Choroid plexus epithelial cell (primary cell): Measurements from ENCODE around the gene NACAD.
"Not testable (repeated sequence)": the region's sequence is repeated elsewhere in the genome, so short reads cannot be mapped to it uniquely, and the experiment has no call there.

Experiments
- DNase-seq: peaks from one replicate; pipeline ENCODE4 v3.0.0-alpha.2; 2010; ENCODE audit warnings: low read depth
- H3K4me3 ChIP-seq: 2 replicates; pipeline ENCODE4 v1.5.1; 2011; ENCODE audit warnings: low read depth, mild to moderate bottlenecking, control low read depth, low read length, moderate library complexity
- TF ChIP-seq, protein P1 (sequence below): conservative IDR thresholded peaks from 2 replicates; pipeline ENCODE4 v1.5.1; 2011; ENCODE audit warnings: low read depth, mild to moderate bottlenecking, control low read depth, inconsistent platforms, low read length, moderate library complexity

The NACAD gene

GRCh38 chr7:45036317-45036716 is 52.5 kb downstream of the NACAD start:
- no peak overlapping the region for H3K4me3 ChIP-seq
- TF ChIP-seq, protein P1, sequence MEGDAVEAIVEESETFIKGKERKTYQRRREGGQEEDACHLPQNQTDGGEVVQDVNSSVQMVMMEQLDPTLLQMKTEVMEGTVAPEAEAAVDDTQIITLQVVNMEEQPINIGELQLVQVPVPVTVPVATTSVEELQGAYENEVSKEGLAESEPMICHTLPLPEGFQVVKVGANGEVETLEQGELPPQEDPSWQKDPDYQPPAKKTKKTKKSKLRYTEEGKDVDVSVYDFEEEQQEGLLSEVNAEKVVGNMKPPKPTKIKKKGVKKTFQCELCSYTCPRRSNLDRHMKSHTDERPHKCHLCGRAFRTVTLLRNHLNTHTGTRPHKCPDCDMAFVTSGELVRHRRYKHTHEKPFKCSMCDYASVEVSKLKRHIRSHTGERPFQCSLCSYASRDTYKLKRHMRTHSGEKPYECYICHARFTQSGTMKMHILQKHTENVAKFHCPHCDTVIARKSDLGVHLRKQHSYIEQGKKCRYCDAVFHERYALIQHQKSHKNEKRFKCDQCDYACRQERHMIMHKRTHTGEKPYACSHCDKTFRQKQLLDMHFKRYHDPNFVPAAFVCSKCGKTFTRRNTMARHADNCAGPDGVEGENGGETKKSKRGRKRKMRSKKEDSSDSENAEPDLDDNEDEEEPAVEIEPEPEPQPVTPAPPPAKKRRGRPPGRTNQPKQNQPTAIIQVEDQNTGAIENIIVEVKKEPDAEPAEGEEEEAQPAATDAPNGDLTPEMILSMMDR, result no peak
- DNase-seq, result no peak

GRCh38 chr7:45035893-45036292 is 52.9 kb downstream of the NACAD start:
- TF ChIP-seq, protein P1, result no peak
- H3K4me3 ChIP-seq, result no peak overlapping the region
- DNase-seq, result no peak

DNA sequence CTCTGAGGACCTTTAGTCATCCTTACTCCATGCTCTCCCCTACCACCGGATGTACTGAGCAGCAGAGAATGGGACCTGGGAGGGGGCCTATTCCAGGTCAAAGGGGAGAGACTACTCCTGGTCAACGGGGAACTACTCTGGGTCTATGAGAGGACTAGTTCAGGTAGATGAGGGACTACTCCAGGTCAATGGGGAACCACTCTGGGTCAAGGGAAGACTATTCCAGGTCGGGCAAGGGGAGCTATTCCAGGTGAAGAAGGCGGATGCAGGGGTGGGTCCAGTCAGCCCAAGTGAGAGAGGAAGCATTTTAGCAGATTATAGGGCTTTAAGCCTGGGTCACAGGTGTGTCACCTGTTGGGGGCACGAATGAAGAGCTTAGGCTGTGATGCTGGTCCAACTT is 53.4 kb downstream of the NACAD start:
- DNase-seq, result no peak
- no peak overlapping the region for H3K4me3 ChIP-seq
- TF ChIP-seq, protein P1, result no peak

GRCh38 chr7:45034710-45035109 is 54.1 kb downstream of the NACAD start:
- H3K4me3 ChIP-seq, DNase-seq: not testable (repeated sequence)

- no peak for DNase-seq
- TF ChIP-seq, protein P1, result no peak
- no peak overlapping the region for H3K4me3 ChIP-seq
Measured at GRCh38 chr7:45033931-45034290, 54.9 kb downstream of the NACAD start.

- no peak overlapping the region for H3K4me3 ChIP-seq
- DNase-seq, result peak; percentile 11
- TF ChIP-seq, protein P1, result no peak
Measured at GRCh38 chr7:45033261-45033930, 55.4 kb downstream of the NACAD start.

GRCh38 chr7:45032421-45032820 is 56.3 kb downstream of the NACAD start:
- DNase-seq, result no peak
- H3K4me3 ChIP-seq, result no peak overlapping the region
- TF ChIP-seq, protein P1, result no peak

DNA sequence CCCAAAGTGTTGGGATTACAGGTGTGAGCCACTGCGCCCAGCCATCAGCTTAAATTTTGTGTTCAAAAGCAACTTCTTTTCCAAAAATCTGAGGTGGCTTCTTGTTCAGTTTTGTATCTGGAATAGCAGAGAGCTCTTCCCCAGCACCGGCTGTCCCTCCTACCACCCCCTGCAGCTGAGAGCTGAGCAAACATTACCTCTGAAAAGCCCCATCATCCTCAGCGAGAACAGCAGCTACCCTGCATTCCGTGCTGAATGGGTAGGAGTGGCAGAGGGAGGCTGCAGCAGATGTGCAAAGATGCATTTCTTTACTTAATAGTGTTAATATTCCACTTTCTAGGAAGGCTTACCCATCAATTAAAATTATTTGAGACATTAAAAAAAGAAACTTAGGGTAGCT is 56.9 kb downstream of the NACAD start:
- H3K4me3 ChIP-seq, result no peak overlapping the region
- TF ChIP-seq, protein P1, result no peak
- DNase-seq, result no peak
